Cardiac fibroblast (primary cell): ENCODE data around the gene IFIT3.
A peak's percentile ranks its signal among the peaks of the same experiment; 100 is the strongest.
"Not testable (repeated sequence)": the region's sequence is repeated elsewhere in the genome, so short reads cannot be mapped to it uniquely, and the experiment has no call there.

Experiments used
- DNase-seq, 2 donors: peaks; one replicate each; pipeline versions ENCODE4 v3.0.0 to v3.0.0-alpha.2; 2010; ENCODE audit warnings: low read depth in 2 of 2
- H3K4me3 ChIP-seq, 2 donors: replicated peaks in 1 of 2; 1 replicate in 1 of 2; 2 replicates in 1 of 2; pipeline ENCODE4 v1.5.1; 2011; ENCODE audit warnings: low read depth in 2 of 2, low read length in 2 of 2, mild to moderate bottlenecking in 2 of 2, moderate library complexity in 1 of 2
- CTCF ChIP-seq: IDR thresholded peaks from one replicate; pipeline ENCODE4 v1.5.1; 2011; ENCODE audit warnings: low read depth, mild to moderate bottlenecking, low read length, inconsistent platforms

The IFIT3 gene

GRCh38 chr10:89283025-89283935 lies 44.5 kb upstream of the IFIT3 start:
- no peak for TF ChIP-seq CTCF
- no peak overlapping the region for H3K4me3 ChIP-seq

GRCh38 chr10:89283936-89284475 lies 43.8 kb upstream of the IFIT3 start:
- no peak overlapping the region for H3K4me3 ChIP-seq

More at GRCh38 chr10:89283025-89283935, 44.5 kb upstream of the IFIT3 start:
- DNase-seq, result peak; percentile 34 to 63

GRCh38 chr10:89284711-89285110 lies 43.1 kb upstream of the IFIT3 start:
- DNase-seq, H3K4me3 ChIP-seq: not testable (repeated sequence)

More at GRCh38 chr10:89283936-89284475, 43.8 kb upstream of the IFIT3 start:
- TF ChIP-seq CTCF, result no peak
- DNase-seq, result peak; percentile 69 to 91

- H3K4me3 ChIP-seq, result not testable (repeated sequence)
- peak in 1 of 2 donors; percentile 49 for DNase-seq
Observed at GRCh38 chr10:89285303-89285702, 42.5 kb upstream of the IFIT3 start.

GRCh38 chr10:89294721-89295239 lies 33.0 kb upstream of the IFIT3 start:
- no peak for DNase-seq
- no peak for TF ChIP-seq CTCF
- H3K4me3 ChIP-seq, result no peak overlapping the region

- DNase-seq, result peak; percentile 70 to 77
- no peak for TF ChIP-seq CTCF
- H3K4me3 ChIP-seq, result no peak overlapping the region
Observed at GRCh38 chr10:89295597-89295996, 32.2 kb upstream of the IFIT3 start.

GRCh38 chr10:89296220-89296648 lies 31.6 kb upstream of the IFIT3 start:
- no peak overlapping the region for H3K4me3 ChIP-seq
- peak; percentile 75 to 85 for DNase-seq
- no peak for TF ChIP-seq CTCF
